ENCODE measurements around the gene TUBA3E.
"Not testable (repeated sequence)": the region's sequence is repeated elsewhere in the genome, so short reads cannot be mapped to it uniquely, and the experiment has no call there.

- not testable (repeated sequence) for TF ChIP-seq MXI1 (conservative IDR thresholded peaks at IDR 0.05; ENCODE audit: poor library complexity, severe bottlenecking); EP300 (conservative IDR thresholded peaks at IDR 0.05; ENCODE audit: poor library complexity, severe bottlenecking); EZH2 (IDR thresholded peaks at IDR 0.05; ENCODE audit: borderline replicate concordance, insufficient read depth, low read length, poor library complexity, severe bottlenecking); CTCF (IDR thresholded peaks at IDR 0.05; ENCODE audit: poor library complexity, severe bottlenecking); SMC3 (conservative IDR thresholded peaks at IDR 0.05; ENCODE audit: poor library complexity); TAF1 (IDR thresholded peaks at IDR 0.05; ENCODE audit: low read depth); REST (IDR thresholded peaks at IDR 0.05; ENCODE audit: borderline replicate concordance); RAD21 (conservative IDR thresholded peaks at IDR 0.05)
Observed at GRCh38 chr2:130228005-130228404, 29.8 kb upstream of the TUBA3E start.

Data from neural cell (in vitro differentiated cells).